Activated CD8-positive, alpha-beta memory T cell treated with anti-CD3 and anti-CD28 coated beads, Interleukin-2, amount 10 ng/mL, durations not matched to agents 7 days and 5 days (primary cell): Measurements from ENCODE around the gene THUMPD2. TPM values are rescaled to one million over a fixed set of nuclear protein-coding genes. Genes with fewer than 3 reads are reported as not detected.

Experiments
- ATAC-seq: fragments of 150-1000 bp; cut with Tn5 transposase; one replicate; pipeline ENCODE4 v1.10.0; 2021; ENCODE audit warnings: moderate library complexity
- CTCF ChIA-PET: fragments of 350-600 bp; sonication (Branson Sonifier 250); formaldehyde crosslinking; loops from one replicate; lab custom pipeline; 2021; ENCODE audit warnings: antibody characterized with exemption; lab: Charles Lee
- DNase-seq: peaks from one replicate; pipeline ENCODE4 v3.0.0-alpha.2; 2020
- H3K27ac Mint-ChIP-seq: one replicate; pipeline ENCODE4 v1.8.0; 2021; ENCODE audit warnings: mild to moderate bottlenecking, mixed read lengths
- H3K27me3 Mint-ChIP-seq: one replicate; pipeline ENCODE4 v1.8.0; 2021; ENCODE audit warnings: mixed read lengths
- H3K36me3 Mint-ChIP-seq: one replicate; pipeline ENCODE4 v1.8.0; 2021; ENCODE audit warnings: mild to moderate bottlenecking, mixed read lengths
- H3K4me1 Mint-ChIP-seq: one replicate; pipeline ENCODE4 v1.8.0; 2021; ENCODE audit warnings: mixed read lengths
- H3K4me3 Mint-ChIP-seq: one replicate; pipeline ENCODE4 v1.8.0; 2021; ENCODE audit warnings: mild to moderate bottlenecking, moderate library complexity, mixed read lengths
- H3K9me3 Mint-ChIP-seq: one replicate; pipeline ENCODE4 v1.8.0; 2022; ENCODE audit warnings: low read depth, mixed read lengths
- total RNA-seq, 2 experiments: library from RNA; stranded (reverse); gene quantifications; one replicate each; pipeline ENCODE4 v1.2.3, GENCODE V29; 2021

THUMPD2 gene
- total RNA-seq, 2 experiments from 2014 or later: 16.0 to 20.8 TPM

DNA sequence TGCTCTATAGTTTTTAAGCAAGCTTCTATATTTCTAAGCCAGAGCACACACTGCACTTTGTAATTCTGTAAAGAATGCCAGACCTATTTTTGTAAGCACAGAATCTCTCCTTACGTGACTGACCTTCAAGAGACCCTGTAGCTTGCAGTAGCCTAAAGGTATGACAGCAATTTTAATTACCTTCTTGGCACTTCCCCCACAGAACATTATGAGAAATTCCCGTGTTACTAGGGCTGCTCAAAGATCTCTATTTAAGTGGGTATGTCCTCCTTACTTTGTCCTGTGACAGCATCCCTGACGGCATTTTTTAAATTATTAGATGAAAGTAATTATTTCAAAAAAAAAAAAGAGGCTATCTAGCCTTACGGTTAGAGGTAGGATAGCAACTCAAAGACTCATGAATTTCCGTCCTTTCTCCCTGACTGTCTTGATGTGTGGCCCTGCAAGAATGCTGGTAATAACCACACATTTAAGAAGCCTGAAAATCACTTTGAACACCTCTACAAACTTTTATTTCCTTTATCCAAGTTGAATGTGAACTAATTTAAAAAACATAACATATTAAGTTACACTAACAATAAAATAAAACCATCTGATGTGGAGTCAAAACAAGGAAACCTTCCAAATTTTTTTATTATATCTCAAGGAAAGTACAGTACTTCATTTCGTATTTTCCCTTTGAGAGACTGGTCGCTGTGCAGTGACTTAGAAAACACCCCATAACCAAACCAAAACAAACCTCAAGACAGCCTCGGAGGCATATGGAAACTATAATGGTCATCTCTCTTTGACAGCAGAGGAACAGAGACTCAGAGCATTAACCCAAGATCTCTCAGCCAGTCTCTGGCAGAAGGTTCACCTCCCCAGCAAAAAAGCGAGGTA is 54.9 kb downstream of the THUMPD2 start:
- H3K4me3 Mint-ChIP-seq: no peak overlapping the region
- no peaks in the 10 kb centered on the region for H3K36me3 Mint-ChIP-seq
- H3K4me1 Mint-ChIP-seq: no peaks in the 10 kb centered on the region
- ATAC-seq (no peak), DNase-seq (no peak)
- no peak overlapping the region for H3K27ac Mint-ChIP-seq
- peaks cover 21% of the 10 kb centered on the region for H3K27me3 Mint-ChIP-seq
- CTCF ChIA-PET: no interaction called here
- no peaks in the 10 kb centered on the region for H3K9me3 Mint-ChIP-seq

DNA sequence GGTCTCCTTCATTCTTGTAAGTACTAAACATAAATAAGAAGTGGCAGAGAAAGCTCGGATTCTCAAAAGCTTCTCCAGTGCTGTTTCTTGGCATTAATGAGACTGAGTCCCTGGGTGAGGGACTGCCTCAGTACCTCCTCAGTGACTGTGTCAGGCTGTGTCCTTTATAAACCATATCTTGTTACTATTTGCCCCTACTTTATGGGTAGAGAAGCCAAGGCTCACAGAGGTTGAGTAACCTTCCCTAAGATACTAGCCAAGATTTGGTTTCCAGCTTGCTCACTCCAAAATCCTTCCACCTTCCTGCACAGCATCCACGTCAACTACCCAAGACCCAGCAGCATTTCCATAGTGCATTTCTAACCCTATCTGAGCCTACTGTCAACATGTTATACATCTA is 55.6 kb downstream of the THUMPD2 start:
- H3K9me3 Mint-ChIP-seq: no peaks in the 10 kb centered on the region
- no peak for DNase-seq
- CTCF ChIA-PET: no interaction called here

DNA sequence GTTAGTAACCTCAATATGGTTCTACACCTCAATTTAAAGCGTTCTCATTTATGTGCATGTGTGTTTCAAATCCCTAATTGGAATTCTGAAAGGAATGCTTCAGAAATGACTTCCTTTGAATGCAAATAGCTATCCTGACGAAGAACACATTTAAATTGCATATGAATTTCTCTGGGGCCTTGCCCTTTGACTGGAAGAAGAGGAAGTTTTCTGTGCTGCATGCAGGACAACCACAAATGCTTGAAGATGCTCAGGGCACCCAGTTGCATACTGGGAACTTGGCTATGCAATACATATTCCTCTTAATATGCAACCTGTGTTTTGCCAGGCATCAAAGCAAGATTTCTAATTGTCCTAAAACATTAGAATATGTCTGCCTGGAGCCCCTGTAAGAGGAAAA is 58.1 kb downstream of the THUMPD2 start:
- Mint-ChIP-seq H3K4me1 (no peaks in the 10 kb centered on the region), H3K36me3 (no peaks in the 10 kb centered on the region), H3K9me3 (no peaks in the 10 kb centered on the region), H3K27me3 (peaks cover 23% of the 10 kb centered on the region), H3K4me3 (no peak overlapping the region), H3K27ac (no peak overlapping the region)
- DNase-seq: no peak
- ATAC-seq: no peak
- CTCF ChIA-PET: no interaction called here

More for the DNA sequence above, 55.6 kb downstream of the THUMPD2 start:
- Mint-ChIP-seq H3K27ac (no peak overlapping the region), H3K36me3 (no peaks in the 10 kb centered on the region), H3K4me1 (no peaks in the 10 kb centered on the region), H3K27me3 (peaks cover 21% of the 10 kb centered on the region), H3K4me3 (no peak overlapping the region)
- ATAC-seq: no peak

DNA sequence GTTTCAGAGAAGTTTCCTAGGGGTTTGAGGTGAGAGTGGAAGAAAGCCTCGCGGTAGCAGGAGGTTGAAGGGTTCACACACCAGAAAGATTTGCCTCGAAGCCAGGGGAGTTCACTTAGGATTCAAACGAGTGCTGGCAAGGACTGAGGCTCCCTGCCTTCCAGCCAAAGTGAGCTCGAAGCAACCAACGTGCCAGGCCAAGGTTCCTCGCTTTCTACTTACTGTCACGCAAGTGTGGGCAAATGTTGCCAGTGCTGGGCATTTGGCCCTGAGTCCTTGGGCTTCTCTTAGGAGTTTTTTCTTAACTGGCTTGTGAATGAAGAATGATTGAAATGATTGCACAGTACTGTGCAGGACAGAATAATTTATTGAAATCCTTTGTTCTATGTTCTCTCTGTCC is 59.7 kb downstream of the THUMPD2 start:
- DNase-seq (no peak), ATAC-seq (no peak)
- Mint-ChIP-seq H3K4me1 (no peaks in the 10 kb centered on the region), H3K9me3 (no peaks in the 10 kb centered on the region), H3K27me3 (peaks cover 32% of the 10 kb centered on the region), H3K27ac (no peak overlapping the region), H3K36me3 (no peaks in the 10 kb centered on the region), H3K4me3 (no peak overlapping the region)
- CTCF ChIA-PET: no interaction called here

DNA sequence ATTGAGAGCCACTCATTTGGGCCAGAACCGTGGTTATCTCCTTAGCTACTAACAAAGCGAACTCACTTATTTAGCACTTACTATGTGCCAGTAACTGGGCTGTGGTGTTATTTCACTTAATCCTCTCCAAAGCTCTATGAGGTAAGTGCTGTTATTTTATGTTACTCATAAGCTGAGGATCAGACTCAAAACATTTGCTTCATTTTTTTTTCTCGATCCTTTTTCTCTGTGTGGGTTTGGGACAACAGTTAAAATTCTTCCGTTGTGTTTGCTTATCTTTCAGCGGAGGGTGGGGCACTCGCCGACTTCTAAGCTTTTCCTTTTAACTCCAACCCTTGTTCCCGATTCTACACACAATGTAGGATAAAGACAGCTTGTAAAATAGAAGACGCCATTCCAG is 60.6 kb downstream of the THUMPD2 start:
- CTCF ChIA-PET: no interaction called here
- H3K27me3 Mint-ChIP-seq: peaks cover 35% of the 10 kb centered on the region
- no peaks in the 10 kb centered on the region for H3K4me1 Mint-ChIP-seq
- no peak overlapping the region for H3K4me3 Mint-ChIP-seq
- no peaks in the 10 kb centered on the region for H3K9me3 Mint-ChIP-seq
- DNase-seq (no peak), ATAC-seq (no peak)
- no peaks in the 10 kb centered on the region for H3K36me3 Mint-ChIP-seq
- no peak overlapping the region for H3K27ac Mint-ChIP-seq

DNA sequence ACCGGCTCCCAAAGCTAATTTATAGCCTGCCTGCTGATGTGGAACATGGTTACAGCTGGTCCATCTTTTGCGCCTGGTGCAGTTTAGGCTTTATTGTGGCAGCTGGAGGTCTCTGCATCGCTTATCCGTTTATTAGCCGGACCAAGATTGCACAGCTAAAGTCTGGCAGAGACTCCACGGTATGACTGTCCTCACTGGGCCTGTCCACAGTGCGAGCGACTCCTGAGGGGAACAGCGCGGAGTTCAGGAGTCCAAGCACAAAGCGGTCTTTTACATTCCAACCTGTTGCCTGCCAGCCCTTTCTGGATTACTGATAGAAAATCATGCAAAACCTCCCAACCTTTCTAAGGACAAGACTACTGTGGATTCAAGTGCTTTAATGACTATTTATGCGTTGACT is 62.0 kb downstream of the THUMPD2 start:
- H3K36me3 Mint-ChIP-seq: no peaks in the 10 kb centered on the region
- peaks cover 41% of the 10 kb centered on the region for H3K27me3 Mint-ChIP-seq
- no peak for ATAC-seq
- DNase-seq: no peak
- H3K9me3 Mint-ChIP-seq: no peaks in the 10 kb centered on the region
- H3K27ac Mint-ChIP-seq: no peak overlapping the region
- CTCF ChIA-PET: no interaction called here
- H3K4me1 Mint-ChIP-seq: no peaks in the 10 kb centered on the region
- H3K4me3 Mint-ChIP-seq: no peak overlapping the region

DNA sequence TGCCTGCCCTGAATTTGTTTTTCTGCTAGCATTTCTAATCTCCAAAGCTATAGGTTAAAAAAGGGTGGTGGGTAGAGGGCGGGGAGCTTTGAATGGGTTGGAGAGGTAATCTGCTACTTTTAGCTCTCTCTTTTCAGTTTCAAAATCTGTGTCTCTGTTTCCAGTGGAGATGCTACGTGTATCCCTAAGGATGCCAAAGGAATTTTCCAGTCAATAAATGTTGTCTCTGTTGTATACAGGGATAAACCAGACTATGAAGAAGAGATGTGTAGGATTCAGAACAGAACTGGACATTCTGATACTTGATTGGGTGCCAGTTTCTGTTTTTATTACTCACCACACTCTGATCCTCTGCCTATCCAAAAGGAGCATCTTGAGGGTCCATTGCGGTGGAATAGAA is 63.2 kb downstream of the THUMPD2 start:
- H3K4me1 Mint-ChIP-seq: no peaks in the 10 kb centered on the region
- no peaks in the 10 kb centered on the region for H3K36me3 Mint-ChIP-seq
- H3K4me3 Mint-ChIP-seq: no peak overlapping the region
- no peak overlapping the region for H3K27ac Mint-ChIP-seq
- ATAC-seq (no peak), DNase-seq (no peak)
- no peaks in the 10 kb centered on the region for H3K9me3 Mint-ChIP-seq
- H3K27me3 Mint-ChIP-seq: peaks cover 39% of the 10 kb centered on the region
- CTCF ChIA-PET: no interaction called here

DNA sequence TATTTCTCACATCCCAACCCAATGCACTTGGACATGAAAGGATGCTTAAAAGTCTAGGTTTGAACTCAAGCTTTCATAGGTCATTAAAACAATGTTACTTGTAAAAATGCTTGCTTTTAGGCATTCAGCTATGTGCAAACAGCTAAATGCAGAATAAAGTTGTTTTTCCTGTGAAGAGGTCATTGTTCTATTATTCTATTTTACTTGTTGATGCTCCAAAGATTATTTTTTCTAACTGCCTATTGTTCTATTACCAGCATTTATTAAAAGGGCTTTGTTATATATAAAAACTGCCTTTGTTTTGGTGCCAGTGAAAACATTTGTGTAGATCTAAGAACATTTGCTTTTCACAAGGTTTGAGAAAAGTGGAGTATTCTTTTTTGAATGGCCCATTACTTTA is 64.0 kb downstream of the THUMPD2 start:
- no peak for DNase-seq
- no peak for ATAC-seq
- H3K36me3 Mint-ChIP-seq: no peaks in the 10 kb centered on the region
- no peak overlapping the region for H3K4me3 Mint-ChIP-seq
- no peak overlapping the region for H3K27ac Mint-ChIP-seq
- CTCF ChIA-PET: no interaction called here
- H3K9me3 Mint-ChIP-seq: no peaks in the 10 kb centered on the region
- H3K27me3 Mint-ChIP-seq: peaks cover 36% of the 10 kb centered on the region
- no peaks in the 10 kb centered on the region for H3K4me1 Mint-ChIP-seq

DNA sequence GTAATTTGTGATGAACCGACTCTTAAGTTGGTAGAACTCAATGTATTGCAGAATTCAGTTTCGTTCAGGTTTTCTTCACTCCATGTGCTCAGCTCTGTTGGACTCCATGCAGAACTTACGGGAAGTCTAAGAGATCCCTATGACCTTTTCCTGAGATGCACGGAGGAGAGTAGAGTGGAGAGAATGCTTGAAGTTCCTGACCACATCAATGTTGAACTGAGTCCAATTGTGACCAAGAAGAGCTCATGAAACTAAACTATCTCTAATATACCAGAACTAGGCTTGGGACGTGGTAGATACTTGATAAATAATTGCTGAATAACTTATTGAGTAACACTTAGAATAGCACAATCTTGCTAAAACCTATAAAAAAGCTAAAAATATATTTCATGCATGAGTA is 66.1 kb downstream of the THUMPD2 start:
- no peaks in the 10 kb centered on the region for H3K9me3 Mint-ChIP-seq
- DNase-seq (no peak), ATAC-seq (no peak)
- H3K27ac Mint-ChIP-seq: no peak overlapping the region
- H3K4me3 Mint-ChIP-seq: no peak overlapping the region
- no peaks in the 10 kb centered on the region for H3K36me3 Mint-ChIP-seq
- H3K4me1 Mint-ChIP-seq: no peaks in the 10 kb centered on the region
- peaks cover 34% of the 10 kb centered on the region for H3K27me3 Mint-ChIP-seq
- CTCF ChIA-PET: interaction anchor here (1.5 kb wide), 1 partner anchor 16 kb away, joined by 6 read pairs; no protein-coding TSS in a partner anchor

DNA sequence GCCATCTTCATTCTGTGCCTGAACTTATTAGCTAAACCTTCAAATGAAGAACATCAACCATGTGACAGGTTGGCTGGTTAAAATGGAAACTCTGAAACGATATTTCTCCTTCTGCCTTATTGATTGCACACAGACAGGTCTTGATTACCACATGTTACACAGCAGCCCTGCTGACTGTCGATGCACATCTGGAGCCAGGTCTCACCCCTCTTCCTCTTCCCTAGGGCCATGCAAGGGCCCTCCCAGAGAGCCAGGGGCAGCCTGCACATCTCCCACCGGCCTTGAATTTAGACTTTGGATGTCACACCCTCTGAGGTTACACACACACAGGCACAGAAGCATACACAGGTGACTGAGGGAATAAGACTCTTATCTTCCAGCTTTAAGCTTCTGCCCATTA is 68.3 kb downstream of the THUMPD2 start:
- Mint-ChIP-seq H3K4me1 (no peaks in the 10 kb centered on the region), H3K36me3 (no peaks in the 10 kb centered on the region), H3K9me3 (no peaks in the 10 kb centered on the region), H3K27ac (no peak overlapping the region), H3K27me3 (peaks cover 37% of the 10 kb centered on the region), H3K4me3 (no peak overlapping the region)
- CTCF ChIA-PET: interaction anchor here (0.8 kb wide), 1 partner anchor 21 kb away, joined by 3 read pairs; no protein-coding TSS in a partner anchor
- DNase-seq (no peak), ATAC-seq (no peak)

DNA sequence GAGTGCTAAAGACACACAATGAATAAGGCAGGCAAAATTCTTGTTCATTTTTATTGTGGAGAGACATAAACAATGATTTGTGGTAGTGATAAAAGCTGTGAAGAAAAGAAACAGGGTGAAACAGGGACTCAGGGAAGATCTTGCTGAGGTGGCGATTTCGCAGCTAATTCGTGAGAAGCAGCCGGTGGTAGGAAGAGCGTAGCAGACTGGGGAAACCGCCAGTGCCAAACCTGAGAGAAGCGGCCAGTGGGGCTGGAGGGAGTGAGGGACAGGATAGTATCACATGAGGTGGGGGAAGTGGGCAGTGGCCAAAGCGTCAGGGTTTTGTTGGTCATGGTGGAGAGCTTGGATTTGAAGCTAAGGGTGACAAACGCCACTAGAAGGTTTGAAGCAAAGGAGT is 71.1 kb downstream of the THUMPD2 start:
- Mint-ChIP-seq H3K36me3 (no peaks in the 10 kb centered on the region), H3K4me3 (no peak overlapping the region), H3K27ac (no peak overlapping the region), H3K4me1 (no peaks in the 10 kb centered on the region), H3K27me3 (peaks cover 25% of the 10 kb centered on the region), H3K9me3 (no peaks in the 10 kb centered on the region)
- CTCF ChIA-PET: interaction anchor here (1.0 kb wide), 2 partner anchors 11 to 22 kb away, joined by 3 to 4 read pairs; no protein-coding TSS in a partner anchor
- DNase-seq (no peak), ATAC-seq (no peak)

DNA sequence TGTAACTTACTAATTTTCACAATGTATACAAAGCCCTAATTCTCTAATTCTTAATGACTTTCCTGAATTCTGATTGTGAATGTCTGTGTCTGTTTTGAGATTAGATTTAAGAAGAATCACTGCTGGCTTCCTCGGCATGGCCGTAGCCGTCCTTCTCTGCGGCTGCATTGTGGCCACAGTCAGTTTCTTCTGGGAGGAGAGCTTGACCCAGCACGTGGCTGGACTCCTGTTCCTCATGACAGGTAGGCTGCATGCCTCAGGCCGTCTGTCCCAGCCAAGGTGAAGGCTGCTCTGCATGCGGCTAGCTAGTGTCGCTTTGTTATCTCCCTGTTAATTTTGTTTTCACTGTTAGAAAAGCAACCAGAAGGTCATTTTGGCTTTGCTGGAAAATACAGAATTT is 72.1 kb downstream of the THUMPD2 start:
- Mint-ChIP-seq H3K27ac (no peak overlapping the region), H3K36me3 (no peaks in the 10 kb centered on the region), H3K9me3 (no peaks in the 10 kb centered on the region), H3K27me3 (peaks cover 19% of the 10 kb centered on the region), H3K4me1 (no peaks in the 10 kb centered on the region), H3K4me3 (no peak overlapping the region)
- DNase-seq: no peak
- no peak for ATAC-seq
- CTCF ChIA-PET: no interaction called here

DNA sequence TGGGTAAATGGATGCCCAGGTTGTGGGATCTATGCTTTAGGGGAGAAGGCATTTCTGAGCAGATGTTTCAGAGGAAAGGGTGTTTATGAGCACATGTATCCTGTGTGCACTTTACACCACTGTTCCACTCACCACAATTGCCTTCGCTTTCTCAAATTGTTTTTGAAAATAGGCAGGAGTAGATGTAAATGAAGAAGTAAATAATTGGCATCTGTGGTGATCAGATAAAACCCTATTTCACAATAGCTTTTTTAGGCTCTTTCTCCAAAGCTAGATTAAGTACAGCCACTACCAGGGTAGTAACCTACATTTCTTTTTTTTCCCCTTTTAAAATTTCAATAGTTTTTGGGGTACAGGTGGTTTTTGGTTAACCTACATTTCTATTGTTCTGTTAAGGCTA is 72.7 kb downstream of the THUMPD2 start:
- Mint-ChIP-seq H3K9me3 (peaks cover 3% of the 10 kb centered on the region), H3K27ac (no peak overlapping the region), H3K4me3 (no peak overlapping the region), H3K27me3 (peaks cover 22% of the 10 kb centered on the region), H3K4me1 (no peaks in the 10 kb centered on the region), H3K36me3 (no peaks in the 10 kb centered on the region)
- CTCF ChIA-PET: no interaction called here
- ATAC-seq (no peak), DNase-seq (no peak)

DNA sequence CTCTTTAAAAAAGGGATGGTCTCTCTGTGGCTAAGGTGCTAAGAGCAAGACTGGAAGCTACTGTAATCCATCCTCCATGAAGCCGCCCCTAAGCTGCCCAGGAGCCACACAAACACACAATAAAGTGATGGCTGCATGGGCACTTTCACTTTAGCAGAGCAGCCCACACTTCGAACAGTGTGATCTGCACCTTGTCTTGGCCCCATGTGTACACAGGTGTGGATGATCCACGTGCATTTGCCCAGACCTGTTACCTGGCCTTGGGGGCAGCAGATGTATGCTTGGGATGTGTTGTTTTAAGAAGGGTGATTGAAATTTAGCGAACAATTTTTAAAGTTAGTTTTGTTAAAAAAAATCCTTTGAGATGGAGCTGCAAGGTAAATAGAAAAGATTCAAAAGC is 73.4 kb downstream of the THUMPD2 start:
- Mint-ChIP-seq H3K9me3 (peaks cover 5% of the 10 kb centered on the region), H3K4me1 (no peaks in the 10 kb centered on the region), H3K4me3 (no peak overlapping the region), H3K27me3 (peaks cover 25% of the 10 kb centered on the region), H3K27ac (no peak overlapping the region), H3K36me3 (no peaks in the 10 kb centered on the region)
- CTCF ChIA-PET: no interaction called here
- ATAC-seq: no peak
- DNase-seq: no peak
